GM23338 (cell line): Measurements from ENCODE around the gene COL6A3.

Experiments used
- CREB1 ChIP-seq: fragments of 250-450 bp; sonication (Bioruptor Pico); IDR thresholded peaks from 2 replicates; pipeline ENCODE4 v1.5.0; 2020; ENCODE audit warnings: low read depth, mild to moderate bottlenecking, moderate library complexity
- CTCF ChIP-seq, 2 experiments: fragments of 200-600 bp in 1 of 2; sonication (generic) in 1 of 2; conservative IDR thresholded peaks; 2 replicates each; pipeline versions ENCODE4 v1.5.1 to v1.6.1; 2016 to 2017; ENCODE audit warnings: antibody characterized with exemption in 2 of 2, low read depth in 2 of 2, mild to moderate bottlenecking in 2 of 2, moderate library complexity in 1 of 2
- EZH2 ChIP-seq: fragments of 200-600 bp; sonication (generic); IDR thresholded peaks from one replicate; pipeline ENCODE4 v1.8.0; 2017; ENCODE audit warnings: antibody characterized with exemption, mild to moderate bottlenecking, low read depth; ENCODE audit not compliant: unreplicated experiment
- EZH2phosphoT487 ChIP-seq: fragments of 200-600 bp; sonication (generic); IDR thresholded peaks from one replicate; pipeline ENCODE4 v1.8.1; 2018; ENCODE audit warnings: antibody characterized with exemption; ENCODE audit not compliant: unreplicated experiment
- JUNB ChIP-seq: IDR thresholded peaks from one replicate; pipeline ENCODE4 v1.6.1; 2016; ENCODE audit warnings: antibody characterized with exemption; ENCODE audit not compliant: unreplicated experiment
- POLR2AphosphoS5 ChIP-seq: IDR thresholded peaks from 2 replicates; pipeline ENCODE4 v1.6.1; 2016; ENCODE audit warnings: antibody characterized with exemption, low read depth
- ZNF462 ChIP-seq: fragments of 250-450 bp; sonication (Bioruptor Pico); IDR thresholded peaks from 2 replicates; pipeline ENCODE4 v1.5.0; 2020; ENCODE audit warnings: mild to moderate bottlenecking, moderate library complexity

GRCh38 chr2:237440819-237441281 is 26.9 kb upstream of the COL6A3 start:
- TF ChIP-seq POLR2AphosphoS5 (no peak), CTCF (conservative IDR thresholded peaks at IDR 0.05; ENCODE audit: low read depth in 2 of 2) (no peak), CREB1 (CRISPR knock-in tag) (no peak), EZH2phosphoT487 (no peak), EZH2 (no peak), ZNF462 (no peak), JUNB (no peak)
